Measurements from ENCODE around the gene COL6A1.
A peak's percentile ranks its signal among the peaks of the same experiment; 100 is the strongest.
"Not testable (repeated sequence)": the region's sequence is repeated elsewhere in the genome, so short reads cannot be mapped to it uniquely, and the experiment has no call there.

COL6A1 gene

GRCh38 chr21:45966791-45967394 is 14.7 kb upstream of the COL6A1 start:
- no peak for DNase-seq

DNA sequence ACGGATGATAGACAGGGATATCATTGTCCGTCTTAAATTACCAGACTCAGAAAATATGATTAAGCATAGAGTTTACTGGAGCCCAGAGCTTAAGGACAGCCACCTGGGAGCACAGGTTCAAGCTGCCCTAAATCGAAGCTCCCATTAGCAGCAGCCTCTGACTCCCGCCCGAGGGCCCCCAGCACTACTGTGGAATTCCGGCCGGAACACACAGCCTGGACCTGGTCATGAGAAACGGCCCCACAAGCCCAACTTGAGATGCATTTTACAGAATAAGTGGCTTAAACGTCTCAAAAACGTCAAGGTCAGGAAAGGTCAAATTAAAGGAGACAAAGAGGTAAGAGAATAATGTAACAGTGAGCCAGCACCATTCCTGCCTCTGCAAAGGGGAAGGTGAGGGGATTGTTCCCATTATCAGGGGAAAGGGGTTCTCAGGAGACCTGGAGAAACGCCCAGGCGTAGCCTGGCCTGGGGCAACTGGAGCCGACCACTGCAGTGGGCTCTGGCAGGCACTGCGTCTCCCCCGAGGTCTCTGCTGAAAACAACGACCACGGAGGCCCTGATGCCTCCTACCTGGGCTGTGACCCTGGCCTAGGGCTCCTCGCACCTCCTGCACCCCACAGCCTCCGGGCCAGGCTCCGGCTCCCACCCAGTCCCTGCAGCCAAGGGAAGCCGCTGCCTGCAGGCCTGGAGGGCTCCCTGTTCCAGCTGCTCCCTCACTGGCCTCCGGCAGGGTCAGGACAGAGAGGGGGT is 11.5 kb upstream of the COL6A1 start:
- no peak for DNase-seq

- peak in 2 of 5 donors; percentile 25 to 31 for DNase-seq
These were observed 10.6 kb upstream of the COL6A1 start for GRCh38 chr21:45970674-45971615.

DNA sequence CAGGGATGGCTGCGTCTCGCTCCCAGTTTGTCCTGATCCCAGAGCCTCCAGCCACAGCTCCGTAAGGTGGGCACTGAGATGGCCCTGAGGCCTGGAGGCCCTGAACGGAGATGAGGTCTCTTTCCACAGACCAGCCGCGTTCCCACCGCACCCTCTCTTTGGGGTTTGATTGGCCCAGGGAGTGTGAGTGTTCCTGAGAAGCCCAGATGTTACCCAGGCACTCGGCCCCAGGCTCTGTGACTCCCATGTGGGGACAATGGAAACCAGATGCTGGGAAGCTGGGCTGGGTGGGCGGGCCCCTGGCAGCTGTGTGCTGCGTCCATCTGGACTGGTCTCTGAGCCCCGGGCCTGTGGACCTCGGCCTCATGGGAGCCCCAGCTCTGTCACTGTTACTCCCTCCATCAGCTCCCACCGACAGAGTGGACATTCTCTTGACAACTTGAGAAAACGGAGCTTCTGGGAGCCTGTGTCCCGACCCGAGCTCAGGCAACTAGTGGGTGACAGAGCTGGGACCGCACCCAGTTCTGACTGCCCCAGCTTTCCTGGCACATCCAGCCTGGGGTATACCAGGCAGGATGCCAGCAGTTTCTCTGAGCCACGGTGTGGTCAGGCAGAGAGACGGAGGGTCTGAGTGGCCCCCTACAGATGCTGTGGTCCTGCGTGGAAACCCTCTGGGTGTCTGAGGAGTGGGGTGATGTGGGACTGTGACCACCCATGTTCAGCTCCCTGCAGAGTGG is 9.8 kb upstream of the COL6A1 start:
- no peak for DNase-seq

GRCh38 chr21:45972353-45972715 is 9.2 kb upstream of the COL6A1 start:
- no peak for DNase-seq

- DNase-seq: no peak
These were observed 8.7 kb upstream of the COL6A1 start for GRCh38 chr21:45972716-45973474.

DNA sequence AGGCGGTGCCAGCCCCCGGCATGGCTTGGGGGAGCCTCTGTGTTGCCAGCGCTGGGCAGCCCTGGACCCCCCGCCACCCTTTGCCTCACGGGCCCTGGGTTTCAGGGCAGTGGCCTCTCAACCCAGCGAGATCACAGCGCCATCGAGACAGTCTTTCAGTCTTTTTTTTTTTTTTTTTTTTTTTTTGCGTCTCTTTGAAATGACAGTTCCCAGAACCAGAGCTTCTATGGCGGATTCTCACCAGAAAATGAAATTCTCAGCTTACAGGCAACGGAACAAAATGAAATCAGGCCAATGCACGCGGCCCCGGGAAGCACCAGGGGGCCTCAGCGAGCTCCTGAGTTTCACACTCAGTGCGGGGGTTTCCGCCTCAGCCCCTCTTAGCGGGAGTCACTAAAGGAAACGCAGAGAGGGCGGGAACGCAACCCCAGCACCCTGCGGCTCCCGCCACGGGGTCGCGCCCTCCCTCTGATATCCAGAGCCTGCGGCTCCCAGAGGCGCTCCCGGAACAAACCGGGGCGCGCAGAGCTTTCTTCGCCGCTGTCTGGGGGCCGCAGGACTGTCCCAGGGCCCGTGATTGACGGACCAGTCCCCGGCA is 8.0 kb upstream of the COL6A1 start:
- DNase-seq: peak; percentile 45 to 75 (median 64)

- no peak for DNase-seq
These were observed 7.2 kb upstream of the COL6A1 start for GRCh38 chr21:45974073-45975019.

- no peak for DNase-seq
These were observed 6.4 kb upstream of the COL6A1 start for GRCh38 chr21:45975020-45975666.

GRCh38 chr21:45975667-45976409 is 5.7 kb upstream of the COL6A1 start:
- not testable (repeated sequence) for DNase-seq

DNA sequence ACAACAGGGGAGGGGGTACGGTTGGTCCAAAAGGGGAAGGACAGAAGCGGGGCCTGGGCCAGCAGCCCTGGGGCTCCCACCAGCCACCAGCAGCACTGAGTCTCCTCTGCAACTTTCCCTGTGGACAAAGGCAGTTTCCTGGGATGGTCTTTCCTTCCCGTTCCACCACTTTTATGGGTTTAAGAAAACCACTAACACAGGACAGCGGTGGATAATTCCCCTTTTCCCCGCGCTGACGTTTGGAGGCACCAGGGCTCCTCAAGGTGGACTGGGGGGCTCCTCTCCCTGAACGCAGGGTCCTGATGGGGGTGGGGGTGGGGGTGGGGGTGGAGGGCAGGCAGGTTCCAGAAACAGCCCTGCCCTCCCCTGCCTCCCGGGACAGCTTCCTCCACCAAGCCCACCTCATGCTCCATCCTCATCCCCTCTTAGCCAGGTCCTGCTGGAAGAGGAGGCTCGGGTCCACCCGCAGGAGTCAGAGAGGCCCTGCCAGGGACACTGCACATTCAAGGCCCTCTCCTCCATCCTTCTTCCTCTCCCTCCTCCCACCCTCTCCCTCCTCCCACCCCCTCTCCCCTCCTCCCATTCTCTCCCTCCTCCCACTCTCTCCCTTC is 4.8 kb upstream of the COL6A1 start:
- DNase-seq: no peak

DNA sequence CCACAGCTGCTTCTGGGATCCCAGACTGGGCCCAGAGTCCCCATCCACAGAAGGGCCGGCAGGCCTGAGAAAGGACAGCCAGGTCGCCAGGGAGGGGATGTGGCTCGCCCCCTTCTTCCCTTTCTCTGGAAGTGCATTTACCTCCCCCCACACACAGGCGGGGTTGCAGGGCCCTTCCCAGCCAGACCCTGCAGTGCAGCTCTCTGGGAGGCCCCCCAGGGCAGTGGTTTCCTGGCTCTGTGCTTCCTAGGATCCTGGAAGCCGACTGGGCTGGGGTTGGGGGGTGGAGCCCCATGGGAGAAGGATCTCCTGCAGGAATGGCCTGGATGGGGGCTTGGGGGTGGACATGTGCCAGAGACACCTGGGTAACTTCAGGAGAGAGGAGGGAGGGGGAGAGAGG is 4.2 kb upstream of the COL6A1 start:
- DNase-seq: no peak

GRCh38 chr21:45979141-45979631 is 2.4 kb upstream of the COL6A1 start:
- no peak for DNase-seq

DNA sequence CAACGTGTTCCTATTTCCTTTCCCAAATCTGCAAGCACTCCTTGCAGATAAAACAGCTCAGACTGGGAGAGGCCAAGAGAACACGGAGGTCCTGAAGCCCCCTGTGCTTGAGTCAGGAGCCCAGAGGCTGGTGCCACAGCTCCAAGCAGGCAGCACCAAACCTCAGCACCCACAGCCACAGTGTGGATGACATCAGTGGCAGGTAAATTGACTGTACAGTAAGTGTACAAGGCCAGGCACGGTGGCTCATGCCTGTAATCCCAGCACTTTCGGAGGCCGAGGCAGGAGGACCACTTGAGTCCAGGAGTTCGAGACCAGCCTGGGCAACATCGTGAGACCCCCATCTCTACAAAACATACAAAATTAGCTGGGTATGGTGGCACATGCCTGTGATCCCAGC is 1.9 kb upstream of the COL6A1 start:
- no peak for DNase-seq

DNA sequence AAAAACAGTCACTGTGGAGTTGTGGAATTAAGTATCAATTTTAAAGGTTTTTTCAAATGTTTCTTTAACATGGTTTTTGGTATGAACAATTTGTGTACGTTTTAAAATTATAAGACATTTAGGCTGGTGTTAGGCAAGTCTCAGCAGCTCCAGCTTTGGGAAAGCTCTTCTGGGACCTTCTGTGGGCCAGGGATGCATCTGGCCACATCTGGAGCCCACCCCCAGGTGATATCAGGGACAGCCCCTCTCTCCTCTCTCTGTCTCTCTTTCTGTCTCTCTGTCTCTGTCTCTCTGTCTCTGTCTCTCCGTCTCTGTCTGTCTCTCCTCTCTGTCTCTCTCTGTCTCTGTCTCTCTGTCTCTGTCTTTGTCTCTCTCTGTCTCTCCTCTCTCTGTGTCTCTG is 1.3 kb upstream of the COL6A1 start:
- no peak for DNase-seq

DNA sequence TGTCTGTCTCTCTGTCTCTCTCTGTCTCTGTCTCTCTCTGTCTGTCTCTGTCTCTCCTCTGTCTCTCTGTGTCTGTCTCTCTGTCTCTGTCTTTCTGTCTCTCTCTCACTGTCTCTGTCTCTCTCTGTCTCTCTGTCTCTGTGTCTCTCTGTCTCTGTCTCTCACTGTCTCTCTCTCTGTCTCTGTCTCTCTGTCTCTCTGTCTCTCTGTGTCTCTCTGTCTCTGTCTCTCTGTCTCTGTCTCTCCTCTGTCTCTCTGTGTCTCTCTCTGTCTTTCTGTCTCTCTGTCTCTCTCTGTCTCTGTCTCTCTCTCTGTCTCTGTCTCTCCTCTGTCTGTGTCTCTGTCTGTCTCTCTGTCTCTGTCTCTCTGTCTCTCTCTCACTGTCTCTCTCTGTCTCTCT is 873 bp upstream of the COL6A1 start:
- no peak for DNase-seq

DNA sequence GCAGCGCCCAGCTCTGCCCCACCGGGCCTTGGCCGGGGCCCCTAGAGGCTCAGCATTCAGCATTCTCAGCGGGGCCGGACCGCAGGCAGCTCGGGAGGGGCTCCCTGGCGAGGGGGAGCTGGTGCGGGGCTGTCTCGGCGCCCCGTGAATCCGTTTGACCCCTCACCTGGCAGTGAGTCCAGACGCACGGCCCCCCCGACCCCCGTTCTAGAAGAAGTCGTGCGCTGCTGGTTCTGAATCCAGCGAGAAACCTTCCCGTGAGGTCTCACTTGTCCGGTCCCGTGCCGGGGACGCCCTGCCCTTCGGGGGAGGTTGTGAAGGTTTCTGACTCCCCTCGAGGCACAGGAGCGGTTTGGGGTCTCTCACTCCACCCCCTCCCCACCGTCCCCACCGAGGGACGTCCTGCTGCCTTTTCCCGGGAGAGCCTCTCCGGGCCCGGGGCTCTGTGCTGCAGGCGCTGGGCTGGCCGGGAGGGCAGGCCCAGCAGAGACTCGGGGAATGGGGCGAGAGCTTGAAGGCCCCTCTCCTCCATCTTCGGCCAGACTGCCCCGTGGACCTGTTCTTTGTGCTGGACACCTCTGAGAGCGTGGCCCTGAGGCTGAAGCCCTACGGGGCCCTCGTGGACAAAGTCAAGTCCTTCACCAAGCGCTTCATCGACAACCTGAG is 655 bp downstream of the COL6A1 start:
- DNase-seq: peak in 2 of 5 donors; percentile 7 to 14

Measured in T-helper 1 cell (primary cell).